HG02852 (cell line): ENCODE results near the gene MVP.
A peak's percentile ranks its signal among the peaks of the same experiment; 100 is the strongest.
"Not testable (repeated sequence)": the region's sequence is repeated elsewhere in the genome, so short reads cannot be mapped to it uniquely, and the experiment has no call there.

Experiments used
- ATAC-seq: cut with Tn5 transposase; IDR thresholded peaks from one replicate; pipeline ENCODE4 v1.9.1; 2021; ENCODE audit warnings: mild to moderate bottlenecking, moderate library complexity; ENCODE audit not compliant: unreplicated experiment

The MVP gene

DNA sequence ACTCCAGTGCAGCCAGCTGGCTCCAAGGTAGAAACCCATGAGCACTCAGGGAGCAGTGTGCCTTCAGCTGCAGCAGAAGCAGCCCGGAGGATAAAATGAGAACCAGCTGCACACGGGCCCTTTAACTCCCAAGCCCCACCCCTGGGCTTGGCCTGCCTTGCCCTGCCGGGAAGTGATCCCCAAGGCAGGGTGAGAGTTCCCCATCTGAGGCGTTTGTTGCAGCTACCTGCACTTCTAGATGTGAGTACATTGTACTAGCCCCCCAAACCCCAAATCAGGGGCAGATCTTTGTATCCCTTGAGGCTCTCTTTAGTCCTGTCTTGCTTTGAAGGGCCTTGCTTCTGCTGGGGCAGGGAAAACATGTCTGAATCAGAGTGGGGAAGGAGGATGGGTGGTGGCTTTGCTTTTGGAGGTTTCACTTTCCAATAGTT is at the start of gene MVP:
Gene MVP (plus strand): TSS at position 192 of the 431 bp plus-strand sequence. CDS start 10,088 bp downstream, outside the sequence.
- ATAC-seq: no peak

DNA sequence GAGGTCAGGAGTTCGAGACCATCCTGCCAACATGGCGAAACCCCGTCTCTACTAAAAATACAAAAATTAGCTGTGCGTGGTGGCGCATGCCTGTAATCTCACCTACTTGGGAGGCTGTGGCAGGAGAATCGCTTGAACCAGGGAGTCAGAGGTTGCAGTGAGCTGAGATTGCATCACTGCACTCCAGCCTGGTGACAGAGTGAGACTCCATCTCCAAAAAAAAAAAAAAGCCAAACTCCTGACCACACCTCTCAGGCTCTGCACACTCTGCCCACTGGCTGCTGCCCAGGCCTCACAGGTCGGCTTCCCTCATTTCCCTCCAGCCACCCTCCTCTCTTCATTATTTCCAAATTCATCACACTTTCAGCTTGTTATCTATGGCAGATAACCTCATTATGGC is 47.9 kb upstream of the MVP start:
- ATAC-seq: not testable (repeated sequence)

- no peak for ATAC-seq
These were observed 45.5 kb upstream of the MVP start for GRCh38 chr16:29774730-29775129.

DNA sequence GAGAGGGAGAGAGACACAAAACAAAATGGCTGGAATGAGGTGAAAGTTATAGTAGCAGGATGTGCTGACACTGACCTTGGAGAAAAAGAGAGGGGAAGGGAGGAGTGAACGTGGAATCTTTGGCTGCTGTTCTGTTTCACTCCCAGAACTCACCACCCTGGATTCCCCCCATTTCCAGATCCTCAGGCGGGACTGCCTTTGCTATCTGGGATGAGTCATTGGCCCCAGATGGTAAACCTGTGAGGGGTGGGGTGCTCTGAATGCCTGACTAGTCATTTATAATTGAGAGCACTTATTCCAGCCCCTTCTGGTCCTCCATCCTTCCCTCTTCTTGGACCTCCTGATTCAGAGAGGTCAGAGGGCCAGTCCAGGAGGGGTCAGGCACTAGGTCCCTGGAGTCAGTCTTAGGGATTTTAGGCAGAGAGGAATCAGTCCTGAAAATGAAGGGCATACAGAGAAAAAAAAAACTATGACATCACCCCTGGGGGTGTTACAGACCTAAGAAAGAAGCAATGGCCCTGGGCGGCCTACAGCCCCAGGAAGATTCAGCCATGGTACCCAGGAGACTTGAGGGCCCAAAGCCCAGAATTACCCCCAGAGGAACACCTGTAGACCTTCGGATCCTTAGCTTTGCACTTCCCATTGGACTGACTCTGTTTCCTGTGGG is 44.4 kb upstream of the MVP start:
- no peak for ATAC-seq

- ATAC-seq: no peak
These were observed 42.5 kb upstream of the MVP start, which contains the start of gene ZG16 for GRCh38 chr16:29777576-29778350. TSS of gene ZG16 (plus strand) at chr16:29778256. CDS start at chr16:29779267, 1,011 bp downstream.

DNA sequence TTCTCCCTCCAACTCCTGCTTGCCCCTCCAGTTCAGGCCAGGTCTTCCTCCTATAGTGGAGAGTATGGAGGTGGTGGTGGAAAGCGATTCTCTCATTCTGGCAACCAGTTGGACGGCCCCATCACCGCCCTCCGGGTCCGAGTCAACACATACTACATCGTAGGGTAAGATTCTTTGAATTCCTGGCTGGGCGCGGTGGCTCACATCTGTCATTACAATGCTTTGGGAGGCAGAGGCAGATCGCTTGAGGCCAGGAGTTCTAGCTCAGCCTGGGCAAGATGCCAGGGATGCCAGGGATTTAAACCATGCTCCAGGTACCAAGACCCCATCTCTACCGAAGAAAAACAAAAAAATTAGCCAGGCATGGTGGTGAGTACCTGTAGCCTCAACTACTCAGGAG is 40.8 kb upstream of the MVP start:
- ATAC-seq: no peak

DNA sequence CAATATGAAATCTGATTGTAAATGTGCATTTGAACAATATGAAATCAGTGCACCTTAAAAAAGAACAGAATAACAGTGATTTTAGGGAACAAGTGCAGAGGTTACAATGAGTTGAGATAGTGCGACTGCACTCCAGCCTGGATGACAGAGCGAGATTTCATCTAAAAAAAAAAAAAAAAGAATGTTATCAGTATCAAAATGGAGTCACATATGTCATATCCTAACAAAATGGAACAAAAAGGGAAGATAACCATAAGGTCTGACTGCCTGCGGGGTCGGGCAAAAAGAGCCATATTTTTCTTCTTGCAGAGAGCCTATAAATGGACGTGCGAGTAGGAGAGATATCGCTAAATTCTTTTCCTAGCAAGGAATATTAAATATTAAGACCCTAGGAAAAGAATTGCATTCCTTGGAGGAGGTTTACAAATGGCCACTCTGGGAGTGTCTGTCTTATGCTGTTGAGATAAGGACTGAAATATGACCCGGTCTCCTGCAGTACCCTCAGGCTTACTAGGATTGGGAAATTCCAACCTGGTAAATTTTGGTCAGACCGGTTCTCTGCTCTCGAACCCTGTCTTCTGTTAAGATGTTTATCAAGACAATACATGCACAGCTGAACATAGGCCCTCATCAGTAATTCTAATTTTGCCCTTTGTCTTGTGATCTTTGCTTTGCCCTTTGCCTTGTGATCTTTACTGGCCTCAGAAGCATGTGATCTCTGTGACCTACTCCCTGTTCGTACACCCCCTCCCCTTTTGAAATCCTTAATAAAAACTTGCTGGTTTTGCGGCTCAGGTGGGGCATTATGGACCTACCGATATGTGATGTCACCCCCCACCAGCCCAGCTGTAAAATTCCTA is 36.9 kb upstream of the MVP start:
- not testable (repeated sequence) for ATAC-seq

DNA sequence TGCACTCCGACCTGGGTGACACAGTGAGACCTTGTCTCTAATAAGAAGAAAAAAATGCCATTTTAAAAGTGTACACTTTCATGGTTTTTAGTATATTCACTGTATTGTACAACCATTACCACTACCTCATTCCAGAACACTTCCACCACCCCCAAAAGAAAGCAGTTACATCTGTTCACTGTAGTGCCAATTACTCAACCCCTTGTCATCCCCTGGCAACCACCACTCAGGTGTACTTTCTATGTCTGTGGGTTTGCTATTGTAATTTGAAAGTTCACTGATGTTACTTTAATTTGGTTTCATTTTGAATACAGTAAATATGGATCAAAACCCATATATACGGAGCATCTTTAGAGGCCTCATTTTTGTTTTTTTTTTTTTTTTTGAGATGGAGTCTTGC is 36.1 kb upstream of the MVP start:
- ATAC-seq: no peak

DNA sequence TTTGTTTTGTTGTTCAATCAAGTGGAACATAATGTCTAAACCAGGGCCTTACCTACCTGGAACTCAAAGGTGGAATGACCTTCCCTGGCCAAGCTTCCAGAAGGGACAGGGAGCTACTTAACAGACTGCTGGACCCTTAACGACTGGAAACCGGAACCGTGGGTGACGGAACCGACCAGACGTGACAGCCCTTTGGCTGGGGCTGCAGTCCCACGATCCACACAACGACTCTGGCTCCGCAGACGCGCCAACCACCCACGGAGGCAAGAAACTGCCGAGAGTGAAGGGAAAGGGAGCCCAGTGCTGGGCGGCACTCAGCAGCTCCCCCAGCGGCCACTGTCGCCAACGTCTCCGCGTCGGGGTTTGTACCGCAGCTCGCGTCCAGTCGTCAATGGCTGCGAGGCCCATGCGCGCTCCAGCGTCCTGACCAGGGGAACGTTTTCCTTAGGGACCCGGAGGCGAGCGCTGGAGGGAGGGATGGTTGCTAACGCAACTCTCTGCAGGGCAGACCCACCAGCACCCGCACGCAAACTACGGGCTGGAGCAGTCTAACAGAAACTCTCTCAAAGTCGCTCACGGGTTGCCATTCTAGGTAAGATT is 35.3 kb upstream of the MVP start:
- ATAC-seq: no peak

DNA sequence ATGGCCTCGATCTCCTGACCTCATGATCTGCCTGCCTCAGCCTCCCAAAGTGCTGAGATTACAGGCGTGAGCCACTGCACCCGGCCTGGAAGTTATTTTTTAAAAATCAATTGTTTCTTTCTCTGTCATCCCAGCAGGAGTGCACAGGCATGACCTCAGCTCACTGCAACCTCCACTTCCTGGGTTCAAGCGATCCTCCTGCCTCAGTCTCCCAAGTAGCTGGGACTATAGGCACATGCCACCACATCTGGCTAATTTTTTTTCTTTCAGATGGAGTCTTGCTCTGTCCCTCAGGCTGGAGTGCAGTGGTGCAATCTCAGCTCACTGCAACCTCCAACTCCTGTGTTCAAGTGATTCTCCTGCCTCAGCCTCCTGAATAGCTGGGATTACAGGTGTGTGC is 33.1 kb upstream of the MVP start:
- ATAC-seq: not testable (repeated sequence)

DNA sequence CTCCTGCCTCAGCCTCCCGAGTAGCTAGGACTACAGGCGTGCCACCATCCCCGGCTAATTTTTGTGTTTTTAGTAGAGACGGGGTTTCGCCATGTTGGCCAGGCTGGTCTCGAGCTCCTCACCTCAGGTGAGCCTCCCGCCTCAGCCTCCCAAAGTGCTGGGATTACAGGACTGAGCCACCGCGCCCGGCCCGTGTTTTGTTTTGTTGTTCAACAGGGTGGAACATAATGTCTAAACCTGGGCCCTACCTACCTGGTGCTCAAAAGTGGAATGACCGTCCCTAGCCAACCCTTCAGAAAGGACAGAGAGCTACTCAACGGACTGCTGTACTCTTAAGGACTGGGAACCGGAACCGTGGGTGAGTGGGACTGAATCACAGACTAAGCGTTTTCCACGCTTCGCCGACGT is 30.5 kb upstream of the MVP start:
- ATAC-seq: no peak

DNA sequence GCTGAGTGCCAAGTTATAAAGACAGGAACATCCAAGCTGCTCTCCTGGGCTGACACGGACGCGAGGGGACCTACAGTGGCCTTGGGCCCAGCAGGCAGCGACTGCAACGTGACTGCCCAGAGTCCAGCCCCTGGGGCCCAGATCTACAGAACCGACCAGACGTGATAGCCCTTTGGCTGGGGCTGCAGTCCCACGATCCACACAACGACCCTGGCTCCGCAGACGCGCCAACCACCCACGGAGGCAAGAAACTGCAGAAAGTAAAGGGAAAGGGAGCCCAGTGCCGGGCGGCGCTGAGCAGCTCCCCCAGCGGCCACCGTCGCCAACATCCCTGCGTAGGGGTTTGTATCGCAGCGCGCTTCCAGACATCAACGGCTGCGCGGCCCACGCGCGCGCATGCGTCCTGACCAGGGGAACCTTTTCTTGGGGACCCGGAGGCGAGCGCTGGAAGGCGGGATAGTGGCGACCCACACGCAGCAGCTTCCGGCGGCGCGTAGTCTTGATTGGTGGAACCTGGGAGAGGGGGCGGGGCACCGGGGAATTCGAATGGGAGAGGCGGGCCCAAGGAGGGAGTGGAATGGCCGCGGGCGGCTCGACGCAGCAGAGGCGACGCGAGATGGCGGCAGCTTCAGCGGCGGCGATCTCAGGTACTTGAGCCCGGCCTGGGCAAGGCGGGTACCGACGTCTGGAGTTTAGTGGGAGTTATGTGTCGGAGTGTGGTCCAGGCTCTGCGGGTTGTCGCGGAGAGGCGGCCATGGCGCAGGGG is 29.9 kb upstream of the MVP start, which contains the start of gene KIF22:
Gene KIF22 (plus strand): TSS at position 569 of the 766 bp plus-strand sequence. CDS start 9 bp downstream, at position 578.
- ATAC-seq: peak; percentile 91

- no peak for ATAC-seq
These were observed 29.1 kb upstream of the MVP start for GRCh38 chr16:29790949-29791844.

DNA sequence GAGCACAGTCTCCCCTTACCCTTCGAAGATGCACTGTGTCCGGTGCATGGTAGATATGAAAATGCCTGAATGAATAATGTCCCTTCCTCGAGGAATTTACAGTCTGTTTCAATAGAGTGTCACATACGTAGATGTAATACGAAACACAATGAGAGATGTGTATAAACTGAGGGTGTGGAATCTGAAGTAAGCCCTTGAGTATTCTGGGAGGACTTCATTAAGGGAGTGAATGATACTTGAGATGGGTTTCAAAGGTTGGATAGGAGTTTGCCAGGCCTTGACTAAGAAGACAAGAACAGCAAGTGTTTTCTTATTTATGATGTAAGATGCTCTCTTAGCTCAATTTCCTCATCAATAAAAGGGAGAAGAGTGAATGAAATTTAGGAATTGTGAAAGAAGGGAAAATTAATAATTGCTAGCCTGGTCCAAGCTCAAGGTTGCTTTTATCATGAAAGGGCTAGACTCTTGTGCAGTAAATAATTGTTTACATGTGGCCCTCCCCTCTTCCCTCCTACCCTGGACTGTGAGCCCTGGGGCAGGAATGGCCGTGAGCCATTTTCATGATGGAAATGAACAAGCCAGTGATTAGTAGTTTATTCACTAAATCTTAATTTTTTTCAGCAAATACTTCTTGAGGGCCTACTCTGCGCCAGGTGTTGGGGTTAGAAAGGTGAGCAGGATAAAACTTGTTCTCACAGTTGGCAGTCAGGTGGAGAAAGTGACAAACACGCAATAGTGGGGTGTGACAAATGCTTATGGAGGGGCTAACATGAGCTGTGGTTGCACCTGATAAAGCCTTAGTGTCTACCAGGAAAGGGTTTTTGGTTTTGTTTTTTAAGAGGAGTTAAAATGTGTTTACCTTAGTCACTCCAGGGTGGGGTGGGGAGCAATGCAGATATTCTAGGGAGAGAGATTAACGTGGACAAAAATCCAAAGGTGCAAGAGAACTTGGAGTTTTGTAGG is 28.1 kb upstream of the MVP start:
- ATAC-seq: no peak

GRCh38 chr16:29793153-29793552 is 27.1 kb upstream of the MVP start:
- ATAC-seq: not testable (repeated sequence)

DNA sequence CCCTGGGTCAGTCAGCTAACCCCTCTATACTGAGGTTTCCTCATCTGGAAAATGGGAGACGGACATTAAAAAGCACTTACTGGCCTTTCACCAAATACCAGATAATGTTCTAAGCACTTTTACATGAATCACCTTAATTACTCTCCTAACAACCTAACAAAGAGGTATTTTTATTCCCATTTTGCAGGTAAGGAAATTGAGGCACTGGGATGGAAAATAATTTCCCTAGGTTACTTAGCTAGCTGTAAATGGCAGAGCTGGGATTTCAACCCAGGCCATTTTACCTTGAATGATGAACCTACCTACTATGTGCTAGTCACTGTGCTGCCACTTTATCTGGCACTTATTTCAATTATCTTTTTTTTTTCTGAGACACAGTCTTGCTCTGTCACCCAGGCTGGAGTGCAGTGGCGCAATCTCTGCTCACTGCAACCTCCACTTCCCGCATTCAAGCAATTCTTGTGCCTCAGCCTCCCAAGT is 26.0 kb upstream of the MVP start:
- ATAC-seq: no peak

- no peak for ATAC-seq
These were observed 17.8 kb upstream of the MVP start for GRCh38 chr16:29802416-29802935.
